ENCODE measurements around the gene MKX. TPM values are rescaled to one million over a fixed set of nuclear protein-coding genes. Genes with fewer than 3 reads are reported as not detected.

Gene MKX
- total RNA-seq, 5 donors from 2014 or later (not counting 1 experiment from before 2014, with no cell fraction given): 0.16 TPM; not detected in 4

DNA sequence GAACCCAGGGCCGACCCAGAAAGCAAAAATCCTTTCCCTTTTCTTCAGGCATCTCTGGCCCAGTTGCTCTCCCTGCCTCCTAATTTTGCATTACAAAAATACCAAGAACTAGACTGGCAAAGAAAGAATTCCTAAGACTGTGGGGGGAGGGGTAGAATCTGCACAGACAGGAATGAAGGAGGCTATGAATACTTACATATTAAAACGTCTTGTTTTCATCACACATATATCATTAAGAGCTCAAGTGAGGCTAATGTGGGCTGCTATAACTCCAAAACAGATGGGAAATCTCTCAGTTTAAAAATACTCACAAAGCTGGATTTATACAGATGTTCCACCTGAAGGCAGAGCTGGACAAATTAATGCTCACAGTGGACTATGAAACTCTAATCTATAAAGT, 29.2 kb upstream of the MKX start:
- Histone ChIP-seq H3K9me3 (no peaks in the 10 kb centered on the region), H3K36me3 (ENCODE audit: control insufficient read depth in 2 of 2, extremely low read depth in 1 of 2, insufficient read depth in 1 of 2, low read length in 1 of 2) (no peaks in the 10 kb centered on the region), H3K4me3 (ENCODE audit: control insufficient read depth in 1 of 2, extremely low read depth in 1 of 2, low read length in 1 of 2) (no peak overlapping the region), H3K27ac (ENCODE audit: low read length) (no peak overlapping the region), H3K4me1 (ENCODE audit: control insufficient read depth in 1 of 2, extremely low read depth in 1 of 2, insufficient read depth in 2 of 2, low read length in 2 of 2) (no peaks in the 10 kb centered on the region), H3K27me3 (replicated peaks in 1 of 2; ENCODE audit: control insufficient read depth in 2 of 2, extremely low read depth in 1 of 2, insufficient read depth in 2 of 2, low read length in 1 of 2) (no peaks in the 10 kb centered on the region)
- no peak for ATAC-seq (replicated peaks in 1 of 4)
- H3K36me3 Mint-ChIP-seq: no peaks in the 10 kb centered on the region
- POLR2A ChIA-PET: interaction anchor here in 1 of 2 donors (0.6 kb wide), 1 partner anchor 380 kb away, joined by 8 read pairs; no protein-coding TSS in a partner anchor
- H3K9me3 Mint-ChIP-seq: no peaks in the 10 kb centered on the region
- H3K4me3 Mint-ChIP-seq: no peak overlapping the region
- peaks cover 37 to 57% of the 10 kb centered on the region in 2 donors for H3K27me3 Mint-ChIP-seq
- peaks cover 0 to 3% (median 0%) of the 10 kb centered on the region in 3 donors for H3K4me1 Mint-ChIP-seq
- DNase-seq: no peak
- CTCF ChIA-PET: no interaction called here
- no peak overlapping the region for H3K27ac Mint-ChIP-seq
- no CpG with 5 or more reads among the region's 2 CpGs for WGBS (ENCODE audit: insufficient coverage)

DNA sequence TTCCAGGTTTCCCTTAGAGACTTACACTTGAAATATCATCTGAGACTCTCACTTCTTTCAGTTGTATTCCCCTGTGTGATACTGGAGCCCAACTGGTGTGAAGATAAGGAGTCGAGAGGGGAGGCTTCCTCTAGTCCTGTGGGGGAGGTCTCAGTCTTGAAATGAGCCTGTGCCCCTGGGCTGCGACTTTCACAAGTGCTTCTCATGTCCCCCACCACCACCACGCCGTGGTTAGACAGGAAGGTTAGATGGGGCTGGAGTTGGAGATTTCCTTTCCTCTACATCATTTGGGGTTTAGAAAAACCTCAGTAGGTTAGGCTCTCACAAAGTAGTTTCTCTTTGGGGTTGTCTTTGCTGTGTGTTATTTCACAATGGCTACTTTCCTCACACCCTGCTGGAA, 25.6 kb upstream of the MKX start:
- Mint-ChIP-seq H3K27ac (no peak overlapping the region), H3K27me3 (peaks cover 34 to 48% of the 10 kb centered on the region in 2 donors), H3K9me3 (no peaks in the 10 kb centered on the region), H3K36me3 (no peaks in the 10 kb centered on the region), H3K4me1 (peaks cover 0 to 3% (median 0%) of the 10 kb centered on the region in 3 donors), H3K4me3 (no peak overlapping the region)
- H3K9me3 ChIP-seq: no peaks in the 10 kb centered on the region
- H3K27ac ChIP-seq (ENCODE audit: low read length): no peak overlapping the region
- H3K27me3 ChIP-seq (replicated peaks in 1 of 2; ENCODE audit: control insufficient read depth in 2 of 2, extremely low read depth in 1 of 2, insufficient read depth in 2 of 2, low read length in 1 of 2): no peaks in the 10 kb centered on the region
- ATAC-seq (replicated peaks in 1 of 4): no peak
- no peak for DNase-seq
- no peaks in the 10 kb centered on the region for H3K4me1 ChIP-seq (ENCODE audit: control insufficient read depth in 1 of 2, extremely low read depth in 1 of 2, insufficient read depth in 2 of 2, low read length in 2 of 2)
- no peaks in the 10 kb centered on the region for H3K36me3 ChIP-seq (ENCODE audit: control insufficient read depth in 2 of 2, extremely low read depth in 1 of 2, insufficient read depth in 1 of 2, low read length in 1 of 2)
- POLR2A ChIA-PET: no interaction called here
- no CpG with 5 or more reads among the region's 4 CpGs for WGBS (ENCODE audit: insufficient coverage)
- no peak overlapping the region for H3K4me3 ChIP-seq (ENCODE audit: control insufficient read depth in 1 of 2, extremely low read depth in 1 of 2, low read length in 1 of 2)
- CTCF ChIA-PET: no interaction called here

DNA sequence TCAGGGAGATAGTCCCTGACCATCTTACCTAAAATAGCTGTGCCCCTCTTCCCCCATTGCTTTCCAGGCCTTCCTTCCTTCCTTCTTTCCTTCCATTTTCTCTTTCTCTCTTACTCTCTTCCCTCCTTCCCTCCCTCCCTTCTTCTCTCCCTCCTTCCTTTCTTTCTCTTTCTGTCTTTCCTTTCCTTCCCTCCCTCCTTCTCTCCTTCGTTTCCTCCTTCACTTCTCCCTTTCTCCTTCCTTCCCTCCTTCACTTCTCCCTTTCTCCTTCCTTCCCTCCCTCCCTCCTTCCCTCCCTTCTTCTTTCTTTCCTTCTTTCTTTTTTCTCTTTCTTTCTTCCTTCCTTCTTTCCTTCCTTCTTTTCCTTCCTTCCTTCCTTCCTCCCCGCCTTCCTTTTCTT, 24.6 kb upstream of the MKX start:
- H3K9me3 ChIP-seq: no peaks in the 10 kb centered on the region
- no peaks in the 10 kb centered on the region for H3K4me1 ChIP-seq (ENCODE audit: control insufficient read depth in 1 of 2, extremely low read depth in 1 of 2, insufficient read depth in 2 of 2, low read length in 2 of 2)
- Mint-ChIP-seq H3K4me1 (peaks cover 0 to 3% (median 0%) of the 10 kb centered on the region in 3 donors), H3K36me3 (no peaks in the 10 kb centered on the region), H3K4me3 (no peak overlapping the region), H3K27me3 (peaks cover 32 to 39% of the 10 kb centered on the region in 2 donors), H3K9me3 (no peaks in the 10 kb centered on the region), H3K27ac (no peak overlapping the region)
- ATAC-seq (replicated peaks in 1 of 4): no peak
- no peaks in the 10 kb centered on the region for H3K36me3 ChIP-seq (ENCODE audit: control insufficient read depth in 2 of 2, extremely low read depth in 1 of 2, insufficient read depth in 1 of 2, low read length in 1 of 2)
- DNase-seq: no peak
- H3K27ac ChIP-seq (ENCODE audit: low read length): no peak overlapping the region
- ChIA-PET POLR2A (no interaction called here), CTCF (no interaction called here)
- H3K4me3 ChIP-seq (ENCODE audit: control insufficient read depth in 1 of 2, extremely low read depth in 1 of 2, low read length in 1 of 2): no peak overlapping the region
- 74% methylated on average over 2 of the region's 2 CpGs for WGBS (ENCODE audit: insufficient coverage)
- no peaks in the 10 kb centered on the region for H3K27me3 ChIP-seq (replicated peaks in 1 of 2; ENCODE audit: control insufficient read depth in 2 of 2, extremely low read depth in 1 of 2, insufficient read depth in 2 of 2, low read length in 1 of 2)

DNA sequence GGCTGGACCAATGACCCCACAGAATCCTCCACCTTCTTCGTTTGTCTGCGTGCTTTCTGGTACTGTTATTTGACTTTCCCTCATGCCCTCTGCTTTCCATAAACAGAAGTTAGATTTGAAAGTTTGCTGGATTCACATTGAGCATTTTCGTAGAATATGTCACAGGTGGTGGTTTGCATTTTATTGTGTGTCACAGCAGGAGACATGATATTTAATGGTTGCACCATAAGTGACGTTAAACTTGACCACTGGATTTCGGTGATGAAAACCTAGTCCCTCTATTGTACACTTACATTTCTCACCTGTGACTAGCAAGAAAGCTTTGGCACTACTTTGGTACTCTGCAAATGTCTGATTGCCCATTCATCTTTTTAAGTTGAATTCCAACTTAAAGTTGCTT, 15.2 kb upstream of the MKX start:
- peaks cover 6 to 10% of the 10 kb centered on the region in 2 donors for H3K27me3 Mint-ChIP-seq
- no peak overlapping the region for H3K4me3 Mint-ChIP-seq
- no peak overlapping the region for H3K27ac Mint-ChIP-seq
- ChIA-PET POLR2A (no interaction called here), CTCF (no interaction called here)
- no peaks in the 10 kb centered on the region for H3K36me3 ChIP-seq (ENCODE audit: control insufficient read depth in 2 of 2, extremely low read depth in 1 of 2, insufficient read depth in 1 of 2, low read length in 1 of 2)
- no peaks in the 10 kb centered on the region for H3K4me1 ChIP-seq (ENCODE audit: control insufficient read depth in 1 of 2, extremely low read depth in 1 of 2, insufficient read depth in 2 of 2, low read length in 2 of 2)
- DNase-seq: no peak
- peaks cover 0 to 2% of the 10 kb centered on the region in 2 experiments for H3K27me3 ChIP-seq (replicated peaks in 1 of 2; ENCODE audit: control insufficient read depth in 2 of 2, extremely low read depth in 1 of 2, insufficient read depth in 2 of 2, low read length in 1 of 2)
- H3K36me3 Mint-ChIP-seq: no peaks in the 10 kb centered on the region
- H3K27ac ChIP-seq (ENCODE audit: low read length): no peak overlapping the region
- no peaks in the 10 kb centered on the region for H3K9me3 Mint-ChIP-seq
- no peak for ATAC-seq (replicated peaks in 1 of 4)
- no peaks in the 10 kb centered on the region for H3K4me1 Mint-ChIP-seq
- no CpG with 5 or more reads among the region's 5 CpGs for WGBS (ENCODE audit: insufficient coverage)
- no peaks in the 10 kb centered on the region for H3K9me3 ChIP-seq
- no peak overlapping the region for H3K4me3 ChIP-seq (ENCODE audit: control insufficient read depth in 1 of 2, extremely low read depth in 1 of 2, low read length in 1 of 2)

DNA sequence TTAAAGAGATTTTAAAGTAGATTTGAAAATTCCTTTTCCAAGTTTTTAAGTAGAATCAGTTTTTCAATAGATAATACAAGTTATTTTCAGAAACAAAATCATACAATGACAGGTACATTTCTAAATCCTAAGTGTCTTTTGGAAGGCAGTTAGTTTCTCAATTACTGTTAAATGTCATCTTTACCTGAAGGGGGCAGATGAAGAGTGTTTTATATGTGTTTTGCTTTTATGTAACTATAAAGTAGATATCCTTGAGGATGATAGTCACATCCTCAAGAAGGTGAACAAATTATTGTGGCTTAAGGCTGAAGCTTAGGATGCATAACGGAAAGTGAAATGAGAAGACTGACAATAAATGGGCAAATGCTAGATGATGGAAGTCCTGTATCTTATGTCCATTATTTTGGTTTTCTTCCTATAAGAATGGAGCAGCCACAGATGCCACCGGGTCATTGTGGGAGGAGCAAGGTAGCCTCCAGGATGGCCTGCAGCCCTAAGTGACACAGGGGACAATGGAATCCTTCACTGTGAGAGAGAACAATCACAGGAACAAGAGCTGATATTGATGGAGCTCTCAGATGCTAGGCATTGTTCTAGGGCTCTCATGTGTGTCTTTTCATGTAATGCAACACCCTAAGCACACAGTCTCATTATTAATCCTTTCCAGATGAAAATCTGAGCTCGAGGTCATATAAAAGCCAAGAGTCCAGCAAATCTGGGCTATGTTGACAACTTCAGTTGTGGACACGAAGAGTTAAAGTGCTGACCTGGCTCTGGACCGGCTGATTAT, 14.1 kb upstream of the MKX start:
- no peak overlapping the region for H3K4me3 Mint-ChIP-seq
- no peak overlapping the region for H3K4me3 ChIP-seq (ENCODE audit: control insufficient read depth in 1 of 2, extremely low read depth in 1 of 2, low read length in 1 of 2)
- H3K4me1 ChIP-seq (ENCODE audit: control insufficient read depth in 1 of 2, extremely low read depth in 1 of 2, insufficient read depth in 2 of 2, low read length in 2 of 2): no peaks in the 10 kb centered on the region
- no peaks in the 10 kb centered on the region for H3K36me3 ChIP-seq (ENCODE audit: control insufficient read depth in 2 of 2, extremely low read depth in 1 of 2, insufficient read depth in 1 of 2, low read length in 1 of 2)
- ChIA-PET POLR2A (no interaction called here), CTCF (interaction anchor here (0.5 to 1.0 kb wide), 2 partner anchors 248 to 420 kb away, joined by 3 read pairs; no protein-coding TSS in a partner anchor)
- ATAC-seq (replicated peaks in 1 of 4) (no peak), DNase-seq (no peak)
- no peak overlapping the region for H3K27ac Mint-ChIP-seq
- 63% methylated on average over 4 of the region's 5 CpGs for WGBS (ENCODE audit: insufficient coverage)
- H3K4me1 Mint-ChIP-seq: no peaks in the 10 kb centered on the region
- H3K27me3 ChIP-seq (replicated peaks in 1 of 2; ENCODE audit: control insufficient read depth in 2 of 2, extremely low read depth in 1 of 2, insufficient read depth in 2 of 2, low read length in 1 of 2): peaks cover 0 to 3% of the 10 kb centered on the region in 2 experiments
- H3K9me3 ChIP-seq: no peaks in the 10 kb centered on the region
- no peak overlapping the region for H3K27ac ChIP-seq (ENCODE audit: low read length)
- peaks cover 13 to 14% of the 10 kb centered on the region in 2 donors for H3K27me3 Mint-ChIP-seq
- no peaks in the 10 kb centered on the region for H3K36me3 Mint-ChIP-seq
- no peaks in the 10 kb centered on the region for H3K9me3 Mint-ChIP-seq

DNA sequence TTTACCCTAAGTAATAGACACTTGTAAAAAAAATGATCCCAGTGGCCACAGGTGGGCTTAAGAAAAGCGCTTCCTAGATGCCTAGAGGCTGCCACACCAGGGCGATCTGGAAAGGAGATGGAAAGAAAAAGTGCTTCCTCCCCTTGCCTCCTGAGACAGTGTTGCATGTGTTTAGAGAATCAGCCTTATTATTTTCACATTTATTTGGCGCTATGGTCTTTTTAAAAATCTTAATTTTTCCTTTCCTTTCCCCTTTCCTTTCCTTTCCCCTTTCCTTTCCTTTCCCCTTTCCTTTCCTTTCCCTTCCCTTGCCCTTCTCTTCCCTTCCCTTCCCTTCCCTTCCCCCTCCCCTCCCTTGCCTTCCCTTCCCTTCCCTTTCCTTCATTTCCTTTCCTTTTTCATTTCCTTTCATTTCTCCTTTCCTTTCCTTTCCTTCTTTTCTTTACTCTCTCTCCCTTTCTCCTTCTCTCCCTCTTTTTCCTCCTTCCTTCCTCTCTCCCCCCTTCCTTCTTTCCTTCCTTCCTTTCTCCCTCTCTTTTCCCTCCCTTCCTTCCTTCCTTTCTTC, 7.1 kb upstream of the MKX start:
- Mint-ChIP-seq H3K27ac (no peak overlapping the region), H3K36me3 (no peaks in the 10 kb centered on the region), H3K4me3 (no peak overlapping the region), H3K4me1 (no peaks in the 10 kb centered on the region), H3K27me3 (peaks cover 48 to 57% of the 10 kb centered on the region in 2 donors), H3K9me3 (no peaks in the 10 kb centered on the region)
- CTCF ChIA-PET: no interaction called here
- Histone ChIP-seq H3K36me3 (ENCODE audit: control insufficient read depth in 2 of 2, extremely low read depth in 1 of 2, insufficient read depth in 1 of 2, low read length in 1 of 2) (no peaks in the 10 kb centered on the region), H3K27me3 (replicated peaks in 1 of 2; ENCODE audit: control insufficient read depth in 2 of 2, extremely low read depth in 1 of 2, insufficient read depth in 2 of 2, low read length in 1 of 2) (peaks cover 4 to 13% of the 10 kb centered on the region in 2 experiments), H3K9me3 (no peaks in the 10 kb centered on the region), H3K27ac (ENCODE audit: low read length) (no peak overlapping the region), H3K4me1 (ENCODE audit: control insufficient read depth in 1 of 2, extremely low read depth in 1 of 2, insufficient read depth in 2 of 2, low read length in 2 of 2) (no peaks in the 10 kb centered on the region), H3K4me3 (ENCODE audit: control insufficient read depth in 1 of 2, extremely low read depth in 1 of 2, low read length in 1 of 2) (no peak overlapping the region)
- WGBS (ENCODE audit: insufficient coverage): 83% methylated on average over 1 of the region's 3 CpGs
- ATAC-seq (replicated peaks in 1 of 4): no peak
- no peak for DNase-seq
- POLR2A ChIA-PET: no interaction called here

Data from T-cell (primary cell).